Neural cell (in vitro differentiated cells): ENCODE measurements around the gene PLA2G10.

Experiments
- CTCF ChIP-seq: fragments of 450-650 bp; IDR thresholded peaks from 2 replicates; pipeline ENCODE4 v1.5.1; 2014; ENCODE audit warnings: antibody characterized with exemption, mild to moderate bottlenecking, moderate library complexity; ENCODE audit not compliant: poor library complexity, severe bottlenecking
- POLR2AphosphoS5 ChIP-seq: IDR thresholded peaks from 2 replicates; pipeline ENCODE4 v1.6.1; 2012

GRCh38 chr16:14681115-14681514 lies 13.0 kb downstream of the PLA2G10 start:
- TF ChIP-seq CTCF (no peak), POLR2AphosphoS5 (no peak)
